ENCODE measurements around the gene CD163L1.
A peak's percentile ranks its signal among the peaks of the same experiment; 100 is the strongest.
"Not testable (repeated sequence)": the region's sequence is repeated elsewhere in the genome, so short reads cannot be mapped to it uniquely, and the experiment has no call there.

The CD163L1 gene

GRCh38 chr12:7444537-7444936 is 584 bp upstream of the CD163L1 start:
- Histone ChIP-seq H3K9me3 (replicated peaks; ENCODE audit: low read length) (no peaks in the 10 kb centered on the region), H3K9ac (ENCODE audit: low read depth, low read length) (no peak overlapping the region), H3K4me3 (ENCODE audit: low read length) (no peak overlapping the region), H3K4me1 (ENCODE audit: control insufficient read depth, insufficient read depth, low read length) (no peaks in the 10 kb centered on the region), H3K36me3 (ENCODE audit: insufficient read depth, low read length) (no peaks in the 10 kb centered on the region), H3K27me3 (ENCODE audit: control insufficient read depth, insufficient read depth, low read length) (no peaks in the 10 kb centered on the region), H3K4me2 (ENCODE audit: low read length) (no peak overlapping the region)

GRCh38 chr12:7441216-7441615 is 2.7 kb downstream of the CD163L1 start:
- Histone ChIP-seq H3K4me2 (ENCODE audit: low read length) (no peak overlapping the region), H3K27me3 (ENCODE audit: control insufficient read depth, insufficient read depth, low read length) (no peaks in the 10 kb centered on the region), H3K4me1 (ENCODE audit: control insufficient read depth, insufficient read depth, low read length) (no peaks in the 10 kb centered on the region), H3K9ac (ENCODE audit: low read depth, low read length) (no peak overlapping the region), H3K36me3 (ENCODE audit: insufficient read depth, low read length) (no peaks in the 10 kb centered on the region), H3K9me3 (replicated peaks; ENCODE audit: low read length) (no peaks in the 10 kb centered on the region), H3K4me3 (ENCODE audit: low read length) (no peak overlapping the region)

- Histone ChIP-seq H3K4me3 (ENCODE audit: low read length) (peak overlapping the region; percentile 64), H3K27me3 (ENCODE audit: control insufficient read depth, insufficient read depth, low read length) (no peaks in the 10 kb centered on the region), H3K36me3 (ENCODE audit: insufficient read depth, low read length) (no peaks in the 10 kb centered on the region), H3K9me3 (replicated peaks; ENCODE audit: low read length) (no peaks in the 10 kb centered on the region), H3K4me1 (ENCODE audit: control insufficient read depth, insufficient read depth, low read length) (no peaks in the 10 kb centered on the region), H3K4me2 (ENCODE audit: low read length) (peak overlapping the region; percentile 69), H3K9ac (ENCODE audit: low read depth, low read length) (peak overlapping the region; percentile 53)
Observed at GRCh38 chr12:7439579-7440505, 4.1 kb downstream of the CD163L1 start.

- not testable (repeated sequence) for H3K9ac ChIP-seq (ENCODE audit: low read depth, low read length); H3K4me3 ChIP-seq (ENCODE audit: low read length); H3K4me2 ChIP-seq (ENCODE audit: low read length); H3K27me3 ChIP-seq (ENCODE audit: control insufficient read depth, insufficient read depth, low read length); H3K9me3 ChIP-seq (replicated peaks; ENCODE audit: low read length); H3K36me3 ChIP-seq (ENCODE audit: insufficient read depth, low read length); H3K4me1 ChIP-seq (ENCODE audit: control insufficient read depth, insufficient read depth, low read length)
Observed at GRCh38 chr12:7438291-7438995, 5.5 kb downstream of the CD163L1 start.

GRCh38 chr12:7437494-7437893 is 6.5 kb downstream of the CD163L1 start:
- H3K4me3 ChIP-seq (ENCODE audit: low read length); H3K4me2 ChIP-seq (ENCODE audit: low read length); H3K36me3 ChIP-seq (ENCODE audit: insufficient read depth, low read length); H3K27me3 ChIP-seq (ENCODE audit: control insufficient read depth, insufficient read depth, low read length); H3K9me3 ChIP-seq (replicated peaks; ENCODE audit: low read length); H3K4me1 ChIP-seq (ENCODE audit: control insufficient read depth, insufficient read depth, low read length); H3K9ac ChIP-seq (ENCODE audit: low read depth, low read length): not testable (repeated sequence)

GRCh38 chr12:7434670-7435069 is 9.3 kb downstream of the CD163L1 start:
- H3K4me3 ChIP-seq (ENCODE audit: low read length): no peak overlapping the region
- H3K9ac ChIP-seq (ENCODE audit: low read depth, low read length): no peak overlapping the region
- H3K4me1 ChIP-seq (ENCODE audit: control insufficient read depth, insufficient read depth, low read length): peaks cover 3% of the 10 kb centered on the region
- H3K4me2 ChIP-seq (ENCODE audit: low read length): no peak overlapping the region
- no peaks in the 10 kb centered on the region for H3K9me3 ChIP-seq (replicated peaks; ENCODE audit: low read length)
- no peaks in the 10 kb centered on the region for H3K27me3 ChIP-seq (ENCODE audit: control insufficient read depth, insufficient read depth, low read length)
- no peaks in the 10 kb centered on the region for H3K36me3 ChIP-seq (ENCODE audit: insufficient read depth, low read length)

- H3K9ac ChIP-seq (ENCODE audit: low read depth, low read length): no peak overlapping the region
Observed at GRCh38 chr12:7433276-7433822, 10.6 kb downstream of the CD163L1 start.

GRCh38 chr12:7431993-7432685 is 11.8 kb downstream of the CD163L1 start:
- no peaks in the 10 kb centered on the region for H3K27me3 ChIP-seq (ENCODE audit: control insufficient read depth, insufficient read depth, low read length)
- peaks cover 3% of the 10 kb centered on the region for H3K4me1 ChIP-seq (ENCODE audit: control insufficient read depth, insufficient read depth, low read length)
- no peak overlapping the region for H3K4me3 ChIP-seq (ENCODE audit: low read length)
- no peaks in the 10 kb centered on the region for H3K9me3 ChIP-seq (replicated peaks; ENCODE audit: low read length)
- H3K36me3 ChIP-seq (ENCODE audit: insufficient read depth, low read length): no peaks in the 10 kb centered on the region
- H3K4me2 ChIP-seq (ENCODE audit: low read length): no peak overlapping the region
- no peak overlapping the region for H3K9ac ChIP-seq (ENCODE audit: low read depth, low read length)

More at GRCh38 chr12:7433276-7433822, 10.6 kb downstream of the CD163L1 start:
- peaks cover 3% of the 10 kb centered on the region for H3K4me1 ChIP-seq (ENCODE audit: control insufficient read depth, insufficient read depth, low read length)
- H3K9me3 ChIP-seq (replicated peaks; ENCODE audit: low read length): no peaks in the 10 kb centered on the region
- H3K4me2 ChIP-seq (ENCODE audit: low read length): no peak overlapping the region
- H3K36me3 ChIP-seq (ENCODE audit: insufficient read depth, low read length): no peaks in the 10 kb centered on the region
- H3K4me3 ChIP-seq (ENCODE audit: low read length): no peak overlapping the region
- no peaks in the 10 kb centered on the region for H3K27me3 ChIP-seq (ENCODE audit: control insufficient read depth, insufficient read depth, low read length)

- no peak overlapping the region for H3K4me3 ChIP-seq (ENCODE audit: low read length)
- no peaks in the 10 kb centered on the region for H3K36me3 ChIP-seq (ENCODE audit: insufficient read depth, low read length)
- H3K9me3 ChIP-seq (replicated peaks; ENCODE audit: low read length): no peaks in the 10 kb centered on the region
- no peak overlapping the region for H3K9ac ChIP-seq (ENCODE audit: low read depth, low read length)
- H3K27me3 ChIP-seq (ENCODE audit: control insufficient read depth, insufficient read depth, low read length): no peaks in the 10 kb centered on the region
- H3K4me2 ChIP-seq (ENCODE audit: low read length): no peak overlapping the region
- no peaks in the 10 kb centered on the region for H3K4me1 ChIP-seq (ENCODE audit: control insufficient read depth, insufficient read depth, low read length)
Observed at GRCh38 chr12:7411343-7411742, 32.6 kb downstream of the CD163L1 start.

GRCh38 chr12:7404275-7404674 is 39.7 kb downstream of the CD163L1 start:
- no peak overlapping the region for H3K4me2 ChIP-seq (ENCODE audit: low read length)
- H3K27me3 ChIP-seq (ENCODE audit: control insufficient read depth, insufficient read depth, low read length): no peaks in the 10 kb centered on the region
- no peak overlapping the region for H3K4me3 ChIP-seq (ENCODE audit: low read length)
- H3K4me1 ChIP-seq (ENCODE audit: control insufficient read depth, insufficient read depth, low read length): no peaks in the 10 kb centered on the region
- no peaks in the 10 kb centered on the region for H3K9me3 ChIP-seq (replicated peaks; ENCODE audit: low read length)
- H3K9ac ChIP-seq (ENCODE audit: low read depth, low read length): no peak overlapping the region
- H3K36me3 ChIP-seq (ENCODE audit: insufficient read depth, low read length): no peaks in the 10 kb centered on the region

GRCh38 chr12:7403466-7403865 is 40.5 kb downstream of the CD163L1 start:
- no peak overlapping the region for H3K9ac ChIP-seq (ENCODE audit: low read depth, low read length)

More at GRCh38 chr12:7403466-7403865, 40.5 kb downstream of the CD163L1 start:
- no peaks in the 10 kb centered on the region for H3K27me3 ChIP-seq (ENCODE audit: control insufficient read depth, insufficient read depth, low read length)
- no peaks in the 10 kb centered on the region for H3K36me3 ChIP-seq (ENCODE audit: insufficient read depth, low read length)
- no peaks in the 10 kb centered on the region for H3K9me3 ChIP-seq (replicated peaks; ENCODE audit: low read length)
- H3K4me1 ChIP-seq (ENCODE audit: control insufficient read depth, insufficient read depth, low read length): no peaks in the 10 kb centered on the region
- H3K4me3 ChIP-seq (ENCODE audit: low read length): no peak overlapping the region
- no peak overlapping the region for H3K4me2 ChIP-seq (ENCODE audit: low read length)

Data from skeletal muscle satellite cell (primary cell).